Measurements from ENCODE around the gene HES3.

Gene HES3

GRCh38 chr1:6245869-6246496 lies 2.0 kb downstream of the HES3 start:
- no peak for DNase-seq (ENCODE audit: low read depth)

GRCh38 chr1:6246497-6247467 lies 2.8 kb downstream of the HES3 start:
- no peak for DNase-seq (ENCODE audit: low read depth)

- DNase-seq (ENCODE audit: low read depth) = no peak
These were observed 3.7 kb downstream of the HES3 start for GRCh38 chr1:6247651-6248050.

GRCh38 chr1:6248161-6248776 lies 4.3 kb downstream of the HES3 start:
- DNase-seq (ENCODE audit: low read depth) = no peak

- DNase-seq (ENCODE audit: low read depth) = no peak
These were observed 5.2 kb downstream of the HES3 start for GRCh38 chr1:6248932-6249738.

GRCh38 chr1:6249739-6250689 lies 6.0 kb downstream of the HES3 start:
- no peak for DNase-seq (ENCODE audit: low read depth)

GRCh38 chr1:6251233-6251632 lies 7.3 kb downstream of the HES3 start:
- DNase-seq (ENCODE audit: low read depth) = no peak

GRCh38 chr1:6251681-6252373 lies 7.8 kb downstream of the HES3 start:
- no peak for DNase-seq (ENCODE audit: low read depth)

GRCh38 chr1:6252374-6252710 lies 8.4 kb downstream of the HES3 start:
- no peak for DNase-seq (ENCODE audit: low read depth)

- DNase-seq (ENCODE audit: low read depth) = no peak
These were observed 9.4 kb downstream of the HES3 start for GRCh38 chr1:6253380-6253779.

GRCh38 chr1:6254691-6255090 lies 10.7 kb downstream of the HES3 start:
- DNase-seq (ENCODE audit: low read depth) = no peak

GRCh38 chr1:6256645-6257044 lies 12.7 kb downstream of the HES3 start:
- DNase-seq (ENCODE audit: low read depth) = no peak

GRCh38 chr1:6257541-6258069 lies 13.6 kb downstream of the HES3 start:
- no peak for DNase-seq (ENCODE audit: low read depth)

- no peak for DNase-seq (ENCODE audit: low read depth)
These were observed 14.7 kb downstream of the HES3 start for GRCh38 chr1:6258675-6259074.

- DNase-seq (ENCODE audit: low read depth) = no peak
These were observed 15.7 kb downstream of the HES3 start for GRCh38 chr1:6259491-6260362.

- no peak for DNase-seq (ENCODE audit: low read depth)
These were observed 16.5 kb downstream of the HES3 start for GRCh38 chr1:6260433-6260934.

GRCh38 chr1:6260961-6261614 lies 17.1 kb downstream of the HES3 start, which contains the start of gene GPR153:
Gene GPR153 (minus strand): TSS chr1:6261098. CDS start chr1:6254905, 6,193 bp downstream.
- no peak for DNase-seq (ENCODE audit: low read depth)

GRCh38 chr1:6261615-6261995 lies 17.6 kb downstream of the HES3 start:
- DNase-seq (ENCODE audit: low read depth) = no peak

All from HS-5 (cell line).